HG02798 (cell line): ENCODE measurements around the gene MRPL32.

Experiments used
- ATAC-seq: cut with Tn5 transposase; IDR thresholded peaks from one replicate; pipeline ENCODE4 v1.9.1; 2021; ENCODE audit warnings: mild to moderate bottlenecking; ENCODE audit not compliant: unreplicated experiment, poor library complexity

Gene MRPL32

DNA sequence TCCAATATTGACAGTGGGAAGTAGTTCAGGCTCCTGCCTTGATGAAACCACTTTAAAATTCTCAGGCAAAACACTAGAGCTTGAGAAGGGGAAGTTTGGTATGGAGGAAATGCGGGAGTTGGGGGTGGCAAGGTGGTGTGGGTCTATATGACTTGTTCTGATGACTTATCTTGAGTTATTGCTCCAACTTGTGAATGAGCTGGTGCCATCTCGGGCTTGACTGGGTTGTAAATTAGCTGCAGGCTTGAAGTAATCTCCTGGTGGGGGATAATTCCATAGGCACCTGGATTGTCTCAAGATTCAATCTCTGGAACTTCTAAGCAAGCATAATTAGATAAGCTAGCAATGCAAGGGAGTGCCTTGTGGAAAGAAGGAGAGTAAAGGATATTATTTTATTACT, 29.0 kb downstream of the MRPL32 start:
- no peak for ATAC-seq

GRCh38 chr7:42964293-42964692, 32.1 kb downstream of the MRPL32 start:
- no peak for ATAC-seq

DNA sequence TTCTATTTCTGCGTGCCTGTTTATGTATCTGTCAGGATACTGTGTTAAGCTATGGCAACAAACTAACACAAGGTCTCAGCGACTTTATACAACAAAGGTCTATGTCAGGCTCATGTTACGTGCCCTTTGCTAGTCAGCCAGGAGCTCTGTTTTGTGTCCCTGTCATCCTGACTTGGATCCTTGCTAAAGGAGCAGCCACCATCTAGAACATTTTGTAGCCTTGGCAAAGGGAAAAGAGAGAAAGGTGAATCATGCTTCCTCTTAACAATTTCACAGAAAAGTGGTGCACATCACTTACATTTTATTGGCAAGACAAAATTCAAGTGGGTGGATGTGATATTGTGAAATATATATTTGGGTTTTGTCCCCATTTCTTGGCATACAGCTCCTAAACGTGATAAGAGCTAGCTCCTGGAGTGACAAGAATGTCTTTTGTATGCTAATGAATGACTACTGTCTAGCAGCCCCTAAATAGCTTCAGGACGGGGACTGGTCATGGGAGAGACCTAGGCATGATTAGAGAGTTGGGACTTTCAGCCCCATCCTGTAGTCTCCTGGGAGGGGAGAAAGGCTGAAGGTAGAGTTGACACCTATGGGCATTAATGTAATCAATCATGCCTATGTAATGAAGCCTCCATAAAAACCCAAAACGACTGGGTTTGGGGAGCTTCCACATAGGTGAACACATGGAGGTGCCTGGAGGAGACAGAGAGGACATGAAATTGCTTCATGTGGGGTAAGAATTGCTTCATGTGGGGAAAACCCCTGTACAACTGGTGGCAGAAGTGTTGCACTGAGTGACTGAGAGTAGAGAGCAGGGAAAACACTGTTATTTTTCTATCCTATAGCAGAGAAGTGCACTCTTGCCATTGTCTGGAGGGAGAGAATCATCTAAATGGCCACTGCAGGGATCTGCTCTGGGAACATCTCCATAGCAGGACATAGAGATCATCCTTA, 33.0 kb downstream of the MRPL32 start:
- no peak for ATAC-seq

DNA sequence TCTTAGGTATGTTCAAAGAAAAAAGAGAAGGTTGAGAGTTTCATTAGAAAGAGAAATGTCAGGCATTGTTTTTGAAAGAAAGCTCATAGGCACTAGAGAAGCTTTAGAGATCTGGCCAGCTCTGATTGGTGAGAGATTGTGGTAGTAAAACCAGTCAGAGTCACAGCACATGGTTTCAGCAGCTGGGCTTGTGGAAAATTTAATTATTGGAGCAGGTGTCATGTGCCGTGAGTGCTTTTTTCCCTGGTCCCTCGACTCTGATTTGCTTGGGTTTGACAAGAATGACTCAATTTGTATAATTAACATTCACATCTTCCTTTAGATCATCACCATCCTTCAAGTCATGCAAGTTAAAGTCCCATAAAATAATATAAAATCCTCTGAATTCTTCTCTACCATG, 35.2 kb downstream of the MRPL32 start:
- no peak for ATAC-seq

GRCh38 chr7:42972699-42973500, 40.7 kb downstream of the MRPL32 start:
- ATAC-seq = no peak

GRCh38 chr7:42976371-42976770, 44.2 kb downstream of the MRPL32 start:
- ATAC-seq = no peak

- no peak for ATAC-seq
Observed at GRCh38 chr7:42978496-42978895, 46.3 kb downstream of the MRPL32 start.

GRCh38 chr7:42980084-42980483, 47.9 kb downstream of the MRPL32 start:
- ATAC-seq = no peak

GRCh38 chr7:42980514-42980913, 48.3 kb downstream of the MRPL32 start:
- no peak for ATAC-seq

DNA sequence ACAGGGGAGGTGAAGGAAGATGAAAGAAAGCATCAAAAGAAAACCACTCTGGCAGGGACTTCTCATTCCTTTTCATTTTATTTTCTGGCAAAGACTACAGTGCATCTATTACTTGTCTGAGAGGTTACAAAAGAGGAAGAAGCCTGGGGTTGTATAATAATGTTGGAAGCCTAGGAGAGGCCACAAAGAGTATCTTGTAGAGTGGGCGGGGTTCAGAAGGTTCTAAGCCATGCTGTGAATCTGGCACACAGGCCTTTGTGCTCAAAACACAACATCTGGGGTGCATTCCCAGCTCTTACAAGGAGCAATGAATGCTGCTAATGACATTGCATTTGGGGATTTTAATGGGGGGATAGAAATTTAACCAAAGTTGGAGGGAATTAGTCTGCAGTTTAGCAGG, 49.4 kb downstream of the MRPL32 start:
- ATAC-seq = no peak

DNA sequence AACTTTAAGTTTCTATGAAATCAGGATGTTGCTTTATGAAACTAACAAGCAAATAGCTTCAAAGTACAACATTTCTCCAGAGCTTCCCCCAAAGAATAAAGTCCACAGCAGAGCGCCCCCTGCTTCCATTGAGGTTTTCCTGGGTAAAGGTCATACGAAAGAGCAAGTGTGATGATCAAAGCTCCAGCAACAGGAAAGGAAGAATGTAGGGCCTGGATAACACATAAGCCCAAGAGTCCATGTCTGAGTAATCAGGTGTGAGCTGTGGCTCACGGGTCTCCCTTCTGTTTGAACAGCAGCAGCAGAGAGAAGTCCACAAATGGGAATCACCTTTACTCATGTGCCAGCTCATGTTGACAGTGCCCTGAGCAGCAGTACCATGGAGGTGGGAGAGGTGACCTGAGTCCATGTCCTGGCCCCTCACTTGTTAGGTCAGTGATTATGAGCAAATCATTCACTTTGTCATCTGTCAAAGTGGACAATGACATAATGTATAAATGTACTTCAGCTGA, 50.5 kb downstream of the MRPL32 start:
- ATAC-seq = no peak

DNA sequence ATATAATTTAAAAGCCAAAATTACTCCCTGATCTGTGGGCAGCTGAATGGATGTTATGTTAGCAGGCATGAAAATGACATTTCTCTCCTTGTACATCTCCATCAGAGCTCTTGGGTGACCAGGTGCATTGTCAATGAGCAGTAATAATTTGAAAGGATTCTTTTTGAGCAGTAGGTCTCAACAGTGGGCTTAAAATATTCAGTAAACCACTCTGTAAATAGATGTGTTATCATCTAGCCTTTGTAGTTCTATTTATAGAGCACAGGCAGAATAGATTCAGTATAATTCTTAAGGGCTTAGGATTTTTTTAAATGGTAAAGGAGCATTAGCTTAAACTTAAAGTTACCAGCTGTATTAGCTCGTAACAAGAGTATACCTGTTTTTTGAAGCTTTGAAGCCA, 52.0 kb downstream of the MRPL32 start:
- no peak for ATAC-seq

DNA sequence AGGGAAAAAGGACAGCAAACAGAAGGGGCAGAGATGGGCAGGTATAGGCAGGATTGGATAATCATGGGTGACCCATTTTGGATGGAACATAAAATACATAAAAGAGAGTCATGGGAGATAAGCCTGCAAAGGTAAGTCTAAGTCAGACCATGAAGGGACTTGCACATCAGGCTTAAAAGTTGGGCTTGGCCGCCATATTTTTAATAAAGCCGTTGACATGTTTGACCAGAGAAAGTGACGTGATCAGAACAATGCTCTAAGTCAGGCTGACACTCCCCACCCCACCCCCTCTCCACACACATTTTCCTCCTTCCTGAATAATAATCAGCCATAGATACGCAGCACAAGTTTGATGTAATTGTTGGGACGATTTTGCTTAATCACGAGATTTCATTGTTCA, 54.0 kb downstream of the MRPL32 start:
- no peak for ATAC-seq

DNA sequence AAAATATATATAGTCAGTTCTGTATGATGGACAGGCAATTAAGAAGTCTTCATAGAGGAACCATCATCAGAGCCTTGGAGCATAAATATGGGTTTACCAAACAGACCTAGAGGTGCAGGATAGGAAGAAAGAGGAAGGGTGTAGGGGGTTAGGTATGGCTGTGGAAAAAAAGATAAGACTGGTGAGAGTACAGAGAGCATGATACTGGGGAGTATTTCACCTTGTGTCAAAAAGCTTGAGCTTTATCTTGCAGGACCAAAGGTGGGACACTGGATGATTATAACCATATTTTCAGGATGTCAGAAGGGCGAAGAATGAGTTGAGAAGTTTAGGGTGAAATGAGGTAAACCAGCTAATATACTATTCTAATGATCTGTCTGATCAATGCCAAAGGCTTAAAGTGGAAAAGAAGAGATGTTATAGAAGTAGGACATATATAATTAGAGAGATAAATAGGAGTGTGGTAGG, 54.6 kb downstream of the MRPL32 start:
- no peak for ATAC-seq
